Stimulated activated memory B cell treated with anti-CD40 and anti-IgM and Interleukin-4, amounts not matched to agents 10 μg/mL and 1 μg/mL and 100 μg/mL, for 72 hours (primary cell): Measurements from ENCODE around the gene HMGXB4.

Source experiments
- ATAC-seq: fragments of 150-1000 bp; cut with Tn5 transposase; 2 replicates; pipeline ENCODE4 v1.10.0; 2021
- H3K27ac Mint-ChIP-seq: one replicate; pipeline ENCODE4 v1.8.0; 2022; ENCODE audit warnings: mild to moderate bottlenecking, mixed read lengths
- H3K27me3 Mint-ChIP-seq: one replicate; pipeline ENCODE4 v1.8.0; 2022; ENCODE audit warnings: mixed read lengths
- H3K36me3 Mint-ChIP-seq: one replicate; pipeline ENCODE4 v1.8.0; 2022; ENCODE audit warnings: mixed read lengths
- H3K4me1 Mint-ChIP-seq: one replicate; pipeline ENCODE4 v1.8.0; 2022; ENCODE audit warnings: mixed read lengths
- H3K4me3 Mint-ChIP-seq: one replicate; pipeline ENCODE4 v1.8.0; 2022; ENCODE audit warnings: mild to moderate bottlenecking, moderate library complexity, mixed read lengths
- H3K9me3 Mint-ChIP-seq: one replicate; pipeline ENCODE4 v1.8.0; 2022; ENCODE audit warnings: mixed read lengths

The HMGXB4 gene

DNA sequence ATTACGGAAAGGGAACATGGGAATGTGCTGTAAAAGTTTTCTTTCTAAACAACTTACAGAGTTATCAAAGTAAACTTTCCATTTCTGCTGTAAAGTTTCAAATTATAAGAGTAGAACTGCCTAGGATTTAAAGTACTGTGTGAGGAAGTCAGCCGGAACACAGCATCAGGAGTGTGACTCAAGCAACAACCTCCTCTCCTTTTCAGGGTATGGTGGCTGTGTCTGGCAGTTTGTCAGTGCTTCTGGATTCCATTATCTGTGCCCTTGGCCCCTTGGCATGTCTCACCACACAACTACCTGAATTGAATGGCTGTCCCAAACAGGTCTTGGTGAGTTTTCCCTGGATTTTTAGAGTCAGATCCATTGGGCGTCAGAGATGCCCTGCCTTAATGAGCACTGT lies 35.5 kb downstream of the HMGXB4 start:
- Mint-ChIP-seq H3K36me3 (peaks cover 52% of the 10 kb centered on the region), H3K4me1 (peaks cover under 1% of the 10 kb centered on the region)
- ATAC-seq: no peak

DNA sequence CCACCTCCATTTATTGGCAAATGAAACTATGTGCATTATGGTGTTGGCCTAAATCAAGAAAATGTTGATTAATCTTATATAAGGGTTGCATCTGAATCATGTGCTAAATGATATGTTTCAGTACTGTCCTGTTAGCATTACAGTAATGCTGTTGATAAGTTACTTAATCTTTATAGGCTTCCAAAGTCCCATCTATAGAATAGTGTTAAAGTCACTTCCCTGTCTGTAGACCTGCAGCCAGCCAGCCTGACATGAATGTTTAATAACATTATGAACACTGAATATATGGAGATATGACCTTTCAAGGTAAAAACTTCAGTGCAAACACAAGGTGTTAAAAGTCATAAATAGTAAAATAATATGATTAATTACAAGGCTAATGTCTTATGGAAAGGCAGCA lies 38.8 kb downstream of the HMGXB4 start:
- Mint-ChIP-seq H3K27me3 (no peaks in the 10 kb centered on the region), H3K9me3 (no peaks in the 10 kb centered on the region), H3K27ac (no peak overlapping the region), H3K36me3 (peaks cover 33% of the 10 kb centered on the region), H3K4me3 (no peak overlapping the region), H3K4me1 (peaks cover 17% of the 10 kb centered on the region)
- ATAC-seq: no peak

More for the DNA sequence above, 35.5 kb downstream of the HMGXB4 start:
- Mint-ChIP-seq H3K9me3 (no peaks in the 10 kb centered on the region), H3K27me3 (no peaks in the 10 kb centered on the region), H3K27ac (no peak overlapping the region), H3K4me3 (no peak overlapping the region)

DNA sequence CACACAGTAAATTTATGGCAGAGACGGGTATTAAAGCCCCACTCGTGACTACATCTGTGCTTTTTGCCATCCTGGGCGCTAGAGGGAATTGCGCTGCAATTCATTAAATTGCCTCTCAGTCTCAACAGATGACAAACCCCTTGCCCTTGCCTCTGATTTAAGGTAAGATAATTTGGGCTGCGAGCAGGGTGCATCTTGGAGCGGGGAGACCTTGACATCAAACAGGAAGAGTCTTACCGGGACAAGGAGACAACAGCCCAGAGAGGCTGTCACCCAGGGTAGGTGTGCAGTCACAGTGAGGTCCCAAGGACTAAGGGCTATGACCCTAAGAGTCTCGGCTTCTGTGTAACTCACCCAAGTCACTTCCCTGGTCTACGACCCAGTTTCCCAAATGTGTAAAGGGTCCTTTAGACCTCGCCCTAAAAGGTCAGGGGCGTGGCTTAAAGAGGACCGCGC lies 42.0 kb downstream of the HMGXB4 start:
- Mint-ChIP-seq H3K27me3 (no peaks in the 10 kb centered on the region), H3K36me3 (peaks cover 21% of the 10 kb centered on the region), H3K27ac (peak overlapping the region; percentile 93), H3K9me3 (no peaks in the 10 kb centered on the region), H3K4me3 (peak overlapping the region; percentile 92), H3K4me1 (peaks cover 36% of the 10 kb centered on the region)
- peak; percentile 37 for ATAC-seq

DNA sequence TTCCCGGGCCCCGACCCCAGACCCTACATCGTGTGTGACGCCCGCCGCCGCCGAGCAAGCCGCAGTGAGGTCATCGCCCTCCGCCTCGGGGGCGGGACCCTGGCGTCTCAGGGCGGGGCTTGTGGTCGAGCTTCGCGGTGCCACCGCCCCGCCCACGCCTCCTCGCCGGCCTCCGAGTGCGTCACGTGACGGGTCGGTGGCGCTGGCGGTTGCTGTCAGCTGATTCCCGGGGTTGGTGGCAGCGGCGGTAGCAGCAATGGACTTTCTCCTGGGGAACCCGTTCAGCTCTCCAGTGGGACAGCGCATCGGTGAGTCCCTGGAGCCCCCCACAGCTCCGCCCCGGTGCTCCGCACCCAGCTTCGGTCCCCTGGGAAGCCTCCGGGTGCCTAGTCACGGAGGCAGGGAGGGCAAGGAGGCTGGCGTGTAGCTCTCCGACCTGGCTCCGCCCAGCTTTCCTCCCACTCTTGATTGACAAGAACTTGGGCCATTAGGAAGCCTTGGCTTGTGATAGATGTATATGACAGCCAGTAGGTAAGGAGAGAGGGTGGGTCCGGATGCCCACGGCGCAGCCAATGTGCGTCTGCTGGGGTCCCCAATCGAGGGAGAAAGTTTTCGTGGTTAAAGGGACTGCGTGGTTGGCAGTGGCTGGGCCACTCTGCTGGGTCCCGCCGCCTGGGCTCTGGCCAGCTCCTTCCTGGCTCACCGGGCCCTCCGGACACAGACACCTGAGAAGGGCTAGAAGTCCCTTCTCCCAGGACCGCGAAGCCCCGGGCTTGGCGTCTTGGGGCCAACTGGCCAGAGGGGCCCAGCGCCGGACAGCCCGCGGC lies 42.6 kb downstream of the HMGXB4 start, which contains the start of gene TOM1:
TSS of gene TOM1 (plus strand) at position 222 of the 827 bp plus-strand sequence. CDS start at position 257, 35 bp downstream.
- H3K4me3 Mint-ChIP-seq: peak within 1 kb of the TSS; percentile 92
- ATAC-seq: peak; percentile 99
- H3K4me1 Mint-ChIP-seq: peaks cover 42% of the 10 kb centered on the region
- no peaks in the 10 kb centered on the region for H3K9me3 Mint-ChIP-seq
- H3K27ac Mint-ChIP-seq: peak within 1 kb of the TSS; percentile 93
- H3K27me3 Mint-ChIP-seq: no peaks in the 10 kb centered on the region
- peaks cover 21% of the 10 kb centered on the region for H3K36me3 Mint-ChIP-seq

DNA sequence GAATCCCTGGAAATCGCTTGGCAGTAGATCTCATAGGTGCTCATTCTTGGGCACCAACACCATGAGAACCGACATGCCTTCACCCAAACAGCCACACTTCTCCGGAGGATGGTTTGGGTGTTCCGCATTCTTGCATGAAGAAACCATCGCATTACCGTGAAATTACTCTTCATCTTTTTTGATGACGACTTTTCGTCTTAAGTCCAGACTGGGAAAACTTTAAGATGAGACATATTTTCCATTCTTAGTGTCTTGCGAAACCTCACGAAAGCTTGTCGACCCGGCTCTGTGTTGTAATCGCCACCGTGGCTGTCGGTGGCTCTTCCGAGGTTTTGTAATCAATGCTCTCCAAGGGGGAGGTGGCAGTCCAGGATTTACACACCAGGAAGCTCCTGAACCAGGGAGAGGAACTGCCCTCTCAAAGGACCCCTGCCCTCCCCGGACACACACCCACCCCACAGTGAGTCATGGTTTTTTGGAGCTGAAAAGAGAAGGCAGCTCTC lies 44.1 kb downstream of the HMGXB4 start:
- Mint-ChIP-seq H3K36me3 (peaks cover 29% of the 10 kb centered on the region), H3K9me3 (no peaks in the 10 kb centered on the region), H3K4me3 (peak overlapping the region; percentile 92), H3K27ac (peak overlapping the region; percentile 93), H3K27me3 (no peaks in the 10 kb centered on the region), H3K4me1 (peaks cover 57% of the 10 kb centered on the region)
- ATAC-seq: no peak

DNA sequence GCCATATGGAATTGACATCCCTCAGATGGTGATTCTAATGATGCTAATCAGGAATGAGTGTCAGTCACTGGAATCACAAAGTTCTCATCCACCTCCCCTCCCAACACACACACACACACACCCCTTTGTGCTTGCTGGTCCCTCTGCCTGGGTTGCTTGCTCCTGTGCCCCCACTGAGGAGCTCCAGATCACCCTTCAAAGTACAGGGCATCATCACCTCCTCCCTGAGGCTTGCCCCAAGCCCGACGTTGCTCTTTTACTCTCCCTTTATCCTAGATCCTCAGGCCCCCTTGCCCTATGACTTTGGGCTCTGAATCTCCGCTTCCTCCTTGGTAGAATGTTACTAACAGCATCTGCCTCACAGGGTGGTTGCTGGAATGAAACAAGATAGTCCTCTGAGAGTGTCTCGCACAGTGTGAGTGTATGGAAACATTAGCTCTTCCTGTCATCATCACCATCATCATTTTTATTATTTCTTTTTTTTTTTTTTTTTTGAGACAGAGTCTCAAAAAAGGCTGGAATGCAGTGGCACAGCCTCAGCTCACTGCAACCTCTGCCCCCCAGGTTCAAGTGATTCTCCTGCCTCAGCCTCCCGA lies 45.8 kb downstream of the HMGXB4 start:
- no peak for ATAC-seq
- H3K36me3 Mint-ChIP-seq: peaks cover 40% of the 10 kb centered on the region
- peak overlapping the region; percentile 26 for H3K27ac Mint-ChIP-seq
- peak overlapping the region; percentile 37 for H3K4me3 Mint-ChIP-seq
- H3K9me3 Mint-ChIP-seq: no peaks in the 10 kb centered on the region
- H3K27me3 Mint-ChIP-seq: no peaks in the 10 kb centered on the region
- H3K4me1 Mint-ChIP-seq: peaks cover 70% of the 10 kb centered on the region

DNA sequence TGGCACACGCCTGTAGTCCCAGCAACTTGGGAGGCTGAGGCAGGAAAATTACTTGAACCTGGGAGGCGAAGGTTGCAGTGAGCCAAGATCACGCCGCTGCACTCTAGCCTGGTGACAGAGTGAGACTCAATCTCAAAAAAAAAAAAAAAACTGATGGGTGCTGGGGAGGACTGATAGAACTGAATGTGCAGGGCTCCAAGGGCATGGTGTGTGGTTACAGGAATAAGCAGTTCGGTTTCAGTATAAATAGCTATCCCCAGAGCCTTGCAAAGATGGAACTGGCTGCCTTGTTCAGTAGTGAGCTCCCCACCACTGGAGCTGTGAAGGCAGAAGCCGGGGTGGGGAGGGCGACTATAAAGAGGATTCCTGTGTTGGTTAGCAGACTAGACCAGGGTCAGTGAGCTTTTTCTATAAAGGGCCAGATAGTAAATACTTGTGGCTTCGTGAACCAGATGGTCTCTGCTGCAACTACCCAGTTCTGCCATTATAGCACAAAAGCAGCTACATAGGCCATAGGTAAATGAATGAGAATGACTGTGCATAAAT lies 48.3 kb downstream of the HMGXB4 start:
- no peaks in the 10 kb centered on the region for H3K27me3 Mint-ChIP-seq
- no peak for ATAC-seq
- peaks cover 82% of the 10 kb centered on the region for H3K4me1 Mint-ChIP-seq
- H3K9me3 Mint-ChIP-seq: no peaks in the 10 kb centered on the region
- H3K4me3 Mint-ChIP-seq: no peak overlapping the region
- H3K27ac Mint-ChIP-seq: peak overlapping the region; percentile 88
- H3K36me3 Mint-ChIP-seq: peaks cover 49% of the 10 kb centered on the region

DNA sequence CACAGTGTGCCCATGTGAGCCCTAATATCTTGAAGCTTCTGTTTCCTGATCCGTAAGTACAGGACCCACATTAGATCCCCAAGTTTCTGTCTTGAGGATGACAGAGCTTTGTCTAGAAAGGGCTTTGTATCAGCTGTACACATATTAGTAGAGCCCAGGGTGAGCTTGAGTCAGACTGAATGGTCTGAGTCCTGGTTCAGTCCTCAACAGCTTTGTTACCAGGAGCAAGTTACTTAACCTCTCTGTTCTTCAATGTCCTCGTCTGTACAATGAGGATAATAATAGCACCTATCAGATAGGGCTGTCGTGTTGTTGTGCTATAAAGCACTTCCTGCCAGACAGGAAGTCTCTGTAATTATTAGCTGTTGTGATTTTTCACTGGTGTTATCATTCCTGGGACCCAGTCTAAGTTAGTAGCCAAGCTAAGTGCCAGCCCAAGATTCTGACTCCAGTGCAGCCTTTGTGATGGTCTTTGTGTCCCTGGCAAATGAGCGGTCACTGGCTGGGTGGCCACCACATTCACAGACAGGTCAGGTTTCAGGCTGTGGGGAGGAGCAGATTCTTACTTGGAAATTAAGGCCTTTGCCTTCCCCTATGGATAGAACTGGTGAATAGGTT lies 49.2 kb downstream of the HMGXB4 start:
- Mint-ChIP-seq H3K36me3 (peaks cover 47% of the 10 kb centered on the region), H3K27me3 (no peaks in the 10 kb centered on the region), H3K27ac (peak overlapping the region; percentile 88), H3K4me1 (peaks cover 88% of the 10 kb centered on the region), H3K9me3 (no peaks in the 10 kb centered on the region), H3K4me3 (no peak overlapping the region)
- no peak for ATAC-seq

DNA sequence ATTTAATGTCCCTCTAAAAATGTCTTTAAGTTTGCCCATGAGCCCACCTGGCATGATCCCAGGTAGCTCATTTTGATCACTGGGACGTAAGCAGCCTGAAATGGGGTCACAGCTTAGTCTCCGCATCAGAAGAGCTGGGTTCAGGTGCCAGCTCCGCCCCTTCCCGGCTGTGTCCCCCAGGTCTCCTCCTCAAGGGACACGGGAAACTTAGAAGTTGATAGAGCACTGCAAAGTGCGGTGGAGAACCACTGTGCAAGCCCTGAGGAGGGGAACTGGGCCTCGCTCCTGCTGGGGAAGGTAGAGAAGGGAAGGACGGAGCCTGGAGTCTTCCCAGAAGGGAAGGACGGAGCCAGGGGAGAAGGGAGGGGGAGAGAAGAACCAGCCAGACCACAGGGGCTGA lies 50.1 kb downstream of the HMGXB4 start:
- peak overlapping the region; percentile 88 for H3K27ac Mint-ChIP-seq
- H3K27me3 Mint-ChIP-seq: no peaks in the 10 kb centered on the region
- H3K9me3 Mint-ChIP-seq: no peaks in the 10 kb centered on the region
- peaks cover 45% of the 10 kb centered on the region for H3K36me3 Mint-ChIP-seq
- H3K4me1 Mint-ChIP-seq: peaks cover 94% of the 10 kb centered on the region
- no peak for ATAC-seq
- no peak overlapping the region for H3K4me3 Mint-ChIP-seq

DNA sequence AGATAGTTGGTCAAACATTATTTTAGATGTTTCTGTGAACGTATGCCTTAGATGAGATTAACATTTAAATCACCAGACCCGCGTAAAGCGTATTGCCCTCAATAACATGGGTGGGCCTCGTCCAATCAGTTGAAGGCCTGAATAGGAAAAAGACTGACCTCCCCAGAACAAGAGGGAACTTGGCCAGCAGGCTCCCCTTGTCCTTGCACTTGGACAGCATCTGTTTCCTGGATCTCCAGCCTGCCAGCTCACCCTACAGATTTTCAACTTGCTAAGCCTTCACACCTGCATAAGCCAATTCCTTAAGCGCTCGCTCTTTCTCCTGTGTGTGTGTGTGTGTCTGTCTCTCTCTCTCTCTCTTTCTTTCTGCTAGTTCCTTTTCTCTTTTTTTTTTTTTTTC lies 50.6 kb downstream of the HMGXB4 start:
- Mint-ChIP-seq H3K4me3 (peak overlapping the region; percentile 43), H3K9me3 (no peaks in the 10 kb centered on the region), H3K36me3 (peaks cover 46% of the 10 kb centered on the region), H3K27me3 (no peaks in the 10 kb centered on the region), H3K4me1 (peaks cover 97% of the 10 kb centered on the region), H3K27ac (peak overlapping the region; percentile 88)
- ATAC-seq: no peak

DNA sequence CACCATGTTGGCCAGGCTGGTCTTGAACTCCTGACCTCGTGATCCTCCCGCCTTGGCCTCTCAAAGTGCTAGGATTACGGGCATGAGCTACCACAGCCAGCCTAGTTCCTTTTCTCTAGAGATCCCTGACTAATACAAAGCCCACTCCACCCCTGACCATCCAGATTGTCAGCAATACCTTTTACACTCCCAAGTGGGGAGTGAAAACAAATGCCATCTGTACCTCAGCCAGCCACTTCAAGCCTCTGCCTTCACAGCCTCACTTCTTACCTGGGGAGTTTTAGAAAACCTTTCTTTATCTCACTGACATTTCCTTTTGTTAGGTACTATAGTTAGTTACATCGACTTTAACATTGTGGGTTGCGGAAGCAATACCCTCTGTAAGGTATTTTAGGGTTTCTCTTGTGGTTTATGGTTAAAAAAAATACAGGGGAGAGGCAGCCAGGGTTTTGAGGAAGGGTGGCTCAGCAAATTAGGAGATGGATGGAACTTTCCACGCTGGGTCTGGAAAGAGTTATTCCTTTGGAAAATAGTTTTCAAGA lies 51.3 kb downstream of the HMGXB4 start:
- peak overlapping the region; percentile 33 for H3K4me3 Mint-ChIP-seq
- peaks cover 94% of the 10 kb centered on the region for H3K4me1 Mint-ChIP-seq
- peak; percentile 59 for ATAC-seq
- H3K27ac Mint-ChIP-seq: peak overlapping the region; percentile 88
- no peaks in the 10 kb centered on the region for H3K9me3 Mint-ChIP-seq
- no peaks in the 10 kb centered on the region for H3K27me3 Mint-ChIP-seq
- peaks cover 41% of the 10 kb centered on the region for H3K36me3 Mint-ChIP-seq

DNA sequence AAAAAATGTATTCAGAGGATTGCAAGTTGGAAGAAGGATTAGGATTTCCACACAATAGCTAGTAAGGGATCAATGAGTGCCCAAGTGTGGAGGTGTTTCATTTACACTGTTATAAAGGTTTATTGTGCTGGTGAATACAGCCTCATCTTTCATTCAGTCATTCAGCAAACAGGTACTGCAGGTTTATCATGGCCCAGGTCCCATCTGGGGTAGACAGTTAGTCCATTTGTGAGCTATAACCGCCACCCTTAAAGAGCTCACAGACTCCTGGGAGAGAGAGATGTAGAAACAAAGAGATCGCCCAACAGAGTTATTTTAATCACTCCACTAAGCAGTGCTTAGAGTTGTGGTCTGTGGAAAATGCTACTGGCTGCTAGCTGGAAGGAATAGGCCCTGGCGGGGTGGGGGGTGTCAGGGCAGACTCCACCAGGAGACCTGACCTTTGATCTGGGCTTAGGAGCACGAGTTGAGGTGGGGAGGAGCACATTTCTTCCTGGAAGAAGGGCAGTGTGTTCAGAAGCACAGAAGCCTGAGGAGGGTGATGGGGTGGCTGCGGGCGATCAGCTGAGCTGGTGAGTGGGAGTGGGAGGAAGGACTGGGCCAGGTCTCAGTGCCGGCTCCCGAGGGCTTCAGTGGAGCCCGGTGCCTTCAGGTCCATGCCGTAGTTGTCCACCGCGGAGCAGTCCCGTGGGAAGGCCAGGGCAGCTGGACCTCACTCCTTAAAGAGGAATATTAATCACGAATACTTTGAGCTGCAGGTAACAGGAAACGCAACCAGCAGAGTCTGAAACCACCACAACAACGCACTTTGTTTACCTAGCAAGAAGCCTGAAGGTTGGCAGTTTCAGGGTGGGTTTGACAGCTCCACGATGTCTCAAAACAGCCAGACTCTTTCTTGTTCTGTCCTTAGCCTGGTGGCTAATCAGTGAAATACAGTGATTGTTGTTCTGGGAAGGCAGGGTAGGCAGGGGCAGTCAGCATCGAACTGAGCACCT lies 53.6 kb downstream of the HMGXB4 start:
- H3K4me1 Mint-ChIP-seq: peaks cover 87% of the 10 kb centered on the region

DNA sequence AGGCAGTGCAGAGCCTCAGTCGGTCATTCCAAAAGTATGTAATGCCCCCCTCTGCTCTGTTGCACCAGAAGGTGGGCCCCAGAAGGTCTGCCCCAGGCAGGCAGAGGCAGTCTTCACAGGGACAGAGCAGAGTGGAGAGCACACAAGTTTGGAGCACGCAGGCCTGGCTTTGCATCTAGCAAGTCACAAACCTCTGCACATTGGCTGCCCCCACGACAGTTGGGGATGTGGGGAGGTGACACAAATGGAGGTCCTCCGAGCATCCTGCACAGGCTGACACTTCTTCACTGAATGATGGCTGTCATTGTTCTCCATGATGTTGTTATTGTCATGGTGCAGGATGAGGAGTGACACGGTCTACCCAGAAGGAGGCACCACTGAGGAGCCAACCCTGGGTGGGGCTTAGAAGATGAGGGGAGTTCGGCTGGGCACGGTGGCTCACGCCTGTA lies 54.3 kb downstream of the HMGXB4 start:
- no peak for ATAC-seq
- H3K9me3 Mint-ChIP-seq: no peaks in the 10 kb centered on the region
- peaks cover 80% of the 10 kb centered on the region for H3K4me1 Mint-ChIP-seq
- H3K4me3 Mint-ChIP-seq: peak overlapping the region; percentile 63
- peak overlapping the region; percentile 88 for H3K27ac Mint-ChIP-seq
- peaks cover 37% of the 10 kb centered on the region for H3K36me3 Mint-ChIP-seq
- no peaks in the 10 kb centered on the region for H3K27me3 Mint-ChIP-seq

More for the DNA sequence above, 53.6 kb downstream of the HMGXB4 start:
- ATAC-seq: peak; percentile 21
- Mint-ChIP-seq H3K4me3 (peak overlapping the region; percentile 63), H3K27me3 (no peaks in the 10 kb centered on the region), H3K36me3 (peaks cover 42% of the 10 kb centered on the region), H3K27ac (peak overlapping the region; percentile 88), H3K9me3 (no peaks in the 10 kb centered on the region)
